C4-2B (cell line): ENCODE data around the gene EWSR1.

Source experiments
- CTCF ChIP-seq: fragments of 450-650 bp; conservative IDR thresholded peaks from 2 replicates; pipeline ENCODE4 v1.5.1; 2017; ENCODE audit warnings: mild to moderate bottlenecking
- ZFX ChIP-seq: fragments of 450-650 bp; IDR thresholded peaks from 2 replicates; pipeline ENCODE4 v1.6.1; 2017

DNA sequence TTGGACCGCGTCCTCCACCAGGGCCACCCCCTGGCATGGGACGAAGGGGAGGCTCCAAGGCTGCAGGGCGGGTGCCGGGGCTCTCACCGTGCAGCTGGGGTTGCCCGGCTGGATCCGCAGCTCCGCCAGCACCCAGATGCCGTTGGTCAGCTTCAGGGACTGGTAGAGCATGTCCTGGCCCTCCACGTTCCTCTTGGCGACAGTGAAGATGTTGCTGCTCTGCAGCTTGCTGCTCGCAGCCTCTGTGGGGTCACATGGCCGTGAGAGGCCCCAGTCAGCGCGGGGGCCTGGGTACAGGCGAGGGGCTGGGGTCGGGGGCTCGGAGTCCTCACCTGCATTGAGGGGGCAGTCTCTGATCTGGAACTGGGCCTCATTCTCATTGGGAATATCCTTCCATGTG lies 62.2 kb downstream of the EWSR1 start:
- no peak for TF ChIP-seq CTCF
- TF ChIP-seq ZFX: no peak
